B cell (primary cell): ENCODE data around the gene SPP1. TPM values are rescaled to one million over a fixed set of nuclear protein-coding genes. Genes with fewer than 3 reads are reported as not detected.

Experiments used
- ATAC-seq: fragments of 200-7000 bp; cut with Tn5 transposase; one replicate; pipeline ENCODE4 v1.10.0; 2021; ENCODE audit warnings: low read depth, mild to moderate bottlenecking, moderate number of reproducible peaks, moderate library complexity
- CTCF ChIA-PET: fragments of 350-600 bp; sonication (Branson Sonifier 250); formaldehyde crosslinking; loops from one replicate; lab custom pipeline; 2021; ENCODE audit warnings: antibody characterized with exemption, inconsistent platforms; lab: Charles Lee
- POLR2A ChIA-PET: fragments of 350-600 bp; sonication (Branson Sonifier 250); formaldehyde crosslinking; loops from one replicate; lab custom pipeline; 2021; ENCODE audit warnings: antibody characterized with exemption; lab: Charles Lee
- DNase-seq: peaks from one replicate; pipeline ENCODE4 v3.0.0; 2013
- H2AFZ ChIP-seq: 2 replicates; pipeline ENCODE4 v1.6.1; 2012; ENCODE audit warnings: mild to moderate bottlenecking, low read depth, low read length; ENCODE audit not compliant: insufficient read depth, poor library complexity, severe bottlenecking
- H3K27ac ChIP-seq, 2 donors: 1 replicate in 1 of 2; 2 replicates in 1 of 2; pipeline ENCODE4 v1.5.1; 2012 to 2013; ENCODE audit warnings: low read length in 2 of 2, mild to moderate bottlenecking in 2 of 2, moderate library complexity in 1 of 2
- H3K27me3 ChIP-seq, 4 experiments: fragments of 200-600 bp in 1 of 4; sonication (generic) in 1 of 4; replicated peaks in 1 of 4; 1 replicate in 2 of 4; 2 replicates in 2 of 4; pipeline versions ENCODE4 v1.6.1 to v1.7.0; 2013 to 2016; ENCODE audit warnings: low read length in 3 of 4, mild to moderate bottlenecking in 2 of 4, mixed read lengths in 1 of 4, moderate library complexity in 1 of 4; ENCODE audit not compliant: insufficient read depth in 4 of 4, control insufficient read depth in 3 of 4; ENCODE audit errors: control extremely low read depth in 1 of 4
- H3K36me3 ChIP-seq, 2 experiments: replicated peaks in 1 of 2; 1 replicate in 1 of 2; 2 replicates in 1 of 2; pipeline versions ENCODE4 v1.6.1 to v1.7.1; 2013; ENCODE audit warnings: low read length in 1 of 2; ENCODE audit not compliant: insufficient read depth in 2 of 2, control insufficient read depth in 1 of 2; ENCODE audit errors: control extremely low read depth in 1 of 2, extremely low read depth in 1 of 2
- H3K4me1 ChIP-seq, 2 donors: fragments of 200-600 bp in 1 of 2; sonication (generic) in 1 of 2; 1 replicate in 1 of 2; 2 replicates in 1 of 2; pipeline versions ENCODE4 v1.5.1 to v1.6.1; 2013 to 2017; ENCODE audit warnings: low read length in 2 of 2; ENCODE audit not compliant: control insufficient read depth in 2 of 2, insufficient read depth in 2 of 2
- H3K4me2 ChIP-seq: replicated peaks from 2 replicates; pipeline ENCODE3; 2012; ENCODE audit warnings: mild to moderate bottlenecking, low read depth, low read length; ENCODE audit not compliant: poor library complexity, severe bottlenecking
- H3K4me3 ChIP-seq, 5 experiments: fragments of 200-600 bp in 1 of 5; sonication (generic) in 1 of 5; 1 replicate in 3 of 5; 2 replicates in 2 of 5; pipeline versions ENCODE4 v1.5.1 to v1.7.0; 2011 to 2016; ENCODE audit warnings: low read length in 4 of 5, mild to moderate bottlenecking in 4 of 5, low read depth in 2 of 5, control low read depth in 1 of 5, moderate library complexity in 1 of 5; ENCODE audit not compliant: insufficient read depth in 1 of 5; ENCODE audit errors: control extremely low read depth in 1 of 5, extremely low read depth in 1 of 5
- H3K79me2 ChIP-seq: fragments of 200-600 bp; sonication (generic); one replicate; pipeline ENCODE4 v1.6.0; 2016; ENCODE audit warnings: low read length; ENCODE audit not compliant: control insufficient read depth, insufficient read depth
- H3K9ac ChIP-seq: fragments of 200-600 bp; sonication (generic); 2 replicates; pipeline ENCODE4 v1.6.1; 2017; ENCODE audit warnings: mild to moderate bottlenecking, low read length, moderate library complexity
- H3K9me3 ChIP-seq, 3 donors: one replicate each; pipeline versions ENCODE4 v1.6.1 to v1.7.1; 2013; ENCODE audit warnings: low read length in 2 of 3; ENCODE audit not compliant: control insufficient read depth in 2 of 3, insufficient read depth in 1 of 3; ENCODE audit errors: control extremely low read depth in 1 of 3
- H4K20me1 ChIP-seq: 2 replicates; pipeline ENCODE4 v1.6.0; 2012; ENCODE audit warnings: mild to moderate bottlenecking, low read length; ENCODE audit not compliant: insufficient read depth, control insufficient read depth, poor library complexity, severe bottlenecking
- H3K27ac Mint-ChIP-seq: one replicate; pipeline ENCODE4 v1.8.0; 2021; ENCODE audit warnings: mixed read lengths
- H3K27me3 Mint-ChIP-seq: one replicate; pipeline ENCODE4 v1.8.0; 2021; ENCODE audit warnings: mixed read lengths
- H3K4me1 Mint-ChIP-seq: one replicate; pipeline ENCODE4 v1.8.0; 2021; ENCODE audit warnings: mixed read lengths
- H3K4me3 Mint-ChIP-seq: one replicate; pipeline ENCODE4 v1.8.0; 2021; ENCODE audit warnings: mixed read lengths
- H3K9me3 Mint-ChIP-seq: one replicate; pipeline ENCODE4 v1.8.0; 2022; ENCODE audit warnings: mixed read lengths; ENCODE audit not compliant: insufficient read depth
- CTCF ChIP-seq: fragments of 200-600 bp; IDR thresholded peaks from one replicate; pipeline ENCODE4 v1.8.0; 2022; ENCODE audit warnings: antibody characterized with exemption, mild to moderate bottlenecking
- EZH2 ChIP-seq: IDR thresholded peaks from 2 replicates; pipeline ENCODE4 v1.6.1; 2012; ENCODE audit warnings: borderline replicate concordance, low read depth, mild to moderate bottlenecking, moderate library complexity, low read length; ENCODE audit not compliant: insufficient read depth, poor library complexity, severe bottlenecking
- WGBS: methylation state at CpG from one replicate; pipeline ENCODE4 v1.1.5; 2013; ENCODE audit warnings: missing lambda C conversion rate; ENCODE audit not compliant: insufficient coverage; 5-methylcytosine and 5-hydroxymethylcytosine counted together
- intact Hi-C: fragments of 100-400 bp; cut with micrococcal nuclease; formaldehyde crosslinking; loops from one replicate; pipeline ENCODE4 v1.10.0; 2022
- polyA plus RNA-seq: library from polyadenylated mRNA; depleted of rRNA; stranded (reverse); fragments of >200 nt; gene quantifications from 2 replicates; pipeline ENCODE4 v1.2.3, GENCODE V29; 2012
- total RNA-seq, 2 donors: library from RNA; stranded (reverse); fragments of 120-200 nt in 1 of 2; gene quantifications; 1 replicate in 1 of 2; 2 replicates in 1 of 2; pipeline versions ENCODE4 v1.2.3 to v1.2.4, GENCODE V29; 2013 to 2022

SPP1 gene
- total and polyA plus RNA-seq, 2 donors (not counting 1 experiment from before 2014, with no cell fraction given), result not detected

DNA sequence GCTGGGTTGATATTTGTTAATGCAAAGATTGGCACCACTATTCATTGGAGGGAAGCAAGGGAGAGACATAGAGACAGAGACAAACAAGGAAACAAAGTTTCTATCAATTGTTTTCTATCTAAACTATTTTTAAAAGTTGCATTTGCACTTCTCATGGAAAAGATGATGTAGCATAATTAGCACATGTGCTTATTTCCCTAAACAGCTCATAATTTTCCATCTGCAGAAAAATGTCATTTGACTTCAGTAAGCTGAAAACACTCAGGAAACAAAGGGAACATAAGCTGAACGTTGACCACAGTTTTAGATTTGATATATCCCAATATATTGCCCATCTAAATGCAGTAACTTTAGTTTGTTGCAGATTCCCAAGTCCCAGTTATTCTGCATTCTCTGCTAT, 18.5 kb upstream of the SPP1 start:
- Histone ChIP-seq H3K9ac (no peak overlapping the region), H3K4me3 (no peak overlapping the region), H3K79me2 (no peaks in the 10 kb centered on the region), H2AFZ (no peak overlapping the region), H4K20me1 (no peaks in the 10 kb centered on the region), H3K27me3 (no peaks in the 10 kb centered on the region), H3K36me3 (no peaks in the 10 kb centered on the region), H3K4me2 (no peak overlapping the region), H3K9me3 (no peaks in the 10 kb centered on the region), H3K4me1 (no peaks in the 10 kb centered on the region), H3K27ac (no peak overlapping the region)
- no peaks in the 10 kb centered on the region for H3K4me1 Mint-ChIP-seq
- H3K27ac Mint-ChIP-seq, result no peak overlapping the region
- TF ChIP-seq CTCF (no peak), EZH2 (no peak)
- no peak for DNase-seq
- WGBS, result 20% methylated on average over 1 of the region's 1 CpG
- POLR2A ChIA-PET, result no interaction called here
- no peaks in the 10 kb centered on the region for H3K9me3 Mint-ChIP-seq
- intact Hi-C loops, result no loop called here
- no peaks in the 10 kb centered on the region for H3K27me3 Mint-ChIP-seq
- CTCF ChIA-PET, result no interaction called here
- no peak for ATAC-seq
- H3K4me3 Mint-ChIP-seq, result no peak overlapping the region

DNA sequence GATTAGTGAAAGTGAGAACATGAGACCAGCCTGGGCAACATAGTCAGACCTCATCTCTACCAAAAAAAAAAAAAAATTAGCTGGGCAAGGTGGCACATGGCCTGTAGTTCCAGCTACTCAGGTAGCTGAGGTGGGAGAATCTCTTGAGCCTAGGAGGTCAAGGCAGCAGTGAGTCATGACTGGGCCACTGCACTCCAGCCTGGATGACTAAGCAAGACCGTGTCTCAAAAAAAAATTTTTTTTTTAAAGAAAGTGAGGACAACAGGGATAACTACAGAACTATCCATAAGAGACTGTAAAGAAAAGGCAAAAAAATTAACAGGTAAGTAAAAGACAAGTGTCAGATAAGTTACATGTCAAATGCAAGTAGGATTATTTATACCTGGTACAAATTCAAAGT, 13.5 kb upstream of the SPP1 start:
- DNase-seq (no peak), ATAC-seq (no peak)
- H4K20me1 ChIP-seq, result no peaks in the 10 kb centered on the region
- no peak overlapping the region for H3K4me3 ChIP-seq
- Mint-ChIP-seq H3K27me3 (no peaks in the 10 kb centered on the region), H3K9me3 (no peaks in the 10 kb centered on the region), H3K27ac (no peak overlapping the region), H3K4me3 (no peak overlapping the region), H3K4me1 (no peaks in the 10 kb centered on the region)
- H3K9ac ChIP-seq, result no peak overlapping the region
- no peaks in the 10 kb centered on the region for H3K27me3 ChIP-seq
- no peaks in the 10 kb centered on the region for H3K36me3 ChIP-seq
- H3K9me3 ChIP-seq, result peaks cover 0 to 10% (median 0%) of the 10 kb centered on the region in 3 donors
- CTCF ChIA-PET, result interaction anchor here (3.3 kb wide), 1 partner anchor 11 kb away, joined by 19 read pairs; no protein-coding TSS in a partner anchor
- H3K27ac ChIP-seq, result no peak overlapping the region
- H3K79me2 ChIP-seq, result no peaks in the 10 kb centered on the region
- no peak overlapping the region for H2AFZ ChIP-seq
- whole genome bisulfite sequencing, result no CpG with 5 or more reads among the region's 1 CpG
- POLR2A ChIA-PET, result no interaction called here
- no peaks in the 10 kb centered on the region for H3K4me1 ChIP-seq
- intact Hi-C loops, result no loop called here
- TF ChIP-seq CTCF, result no peak
- TF ChIP-seq EZH2, result no peak
- H3K4me2 ChIP-seq, result no peak overlapping the region
